ENCODE data around the gene TENT4B. TPM values are rescaled to one million over a fixed set of nuclear protein-coding genes. Genes with fewer than 3 reads are reported as not detected.
A peak's percentile ranks its signal among the peaks of the same experiment; 100 is the strongest.

TENT4B gene
- total RNA-seq, 1 donor from 2014 or later = 16.6 TPM

GRCh38 chr16:50253514-50253910, 100.4 kb downstream of the TENT4B start:
- DNase-seq = no peak
- Mint-ChIP-seq H3K4me1 (peaks cover 3% of the 10 kb centered on the region), H3K27me3 (peaks cover 20% of the 10 kb centered on the region), H3K4me3 (no peak overlapping the region), H3K36me3 (ENCODE audit: low read depth) (no peaks in the 10 kb centered on the region), H3K9me3 (no peaks in the 10 kb centered on the region), H3K27ac (no peak overlapping the region)
- intact Hi-C loops (cut with micrococcal nuclease) = no loop called here

GRCh38 chr16:50254072-50254471, 101.0 kb downstream of the TENT4B start:
- Mint-ChIP-seq H3K27me3 (peaks cover 23% of the 10 kb centered on the region), H3K4me1 (peaks cover 3% of the 10 kb centered on the region), H3K27ac (no peak overlapping the region), H3K4me3 (no peak overlapping the region), H3K36me3 (ENCODE audit: low read depth) (no peaks in the 10 kb centered on the region), H3K9me3 (no peaks in the 10 kb centered on the region)
- no peak for DNase-seq
- intact Hi-C loops (cut with micrococcal nuclease) = no loop called here

GRCh38 chr16:50255538-50255937, 102.4 kb downstream of the TENT4B start:
- H3K4me3 Mint-ChIP-seq = no peak overlapping the region
- DNase-seq = no peak
- H3K4me1 Mint-ChIP-seq = peaks cover 6% of the 10 kb centered on the region
- intact Hi-C loops (cut with micrococcal nuclease) = no loop called here
- H3K36me3 Mint-ChIP-seq (ENCODE audit: low read depth) = peaks cover 3% of the 10 kb centered on the region
- peaks cover 33% of the 10 kb centered on the region for H3K27me3 Mint-ChIP-seq
- no peaks in the 10 kb centered on the region for H3K9me3 Mint-ChIP-seq
- H3K27ac Mint-ChIP-seq = no peak overlapping the region

GRCh38 chr16:50256604-50257003, 103.5 kb downstream of the TENT4B start:
- peaks cover 3% of the 10 kb centered on the region for H3K4me1 Mint-ChIP-seq

GRCh38 chr16:50257876-50258275, 104.8 kb downstream of the TENT4B start:
- H3K36me3 Mint-ChIP-seq (ENCODE audit: low read depth) = peaks cover 3% of the 10 kb centered on the region
- DNase-seq = no peak
- no peaks in the 10 kb centered on the region for H3K9me3 Mint-ChIP-seq
- H3K27me3 Mint-ChIP-seq = peaks cover 37% of the 10 kb centered on the region
- H3K27ac Mint-ChIP-seq = no peak overlapping the region
- H3K4me3 Mint-ChIP-seq = no peak overlapping the region
- intact Hi-C loops (cut with micrococcal nuclease) = no loop called here
- H3K4me1 Mint-ChIP-seq = peaks cover 3% of the 10 kb centered on the region

More at GRCh38 chr16:50256604-50257003, 103.5 kb downstream of the TENT4B start:
- no peak for DNase-seq
- Mint-ChIP-seq H3K27me3 (peaks cover 37% of the 10 kb centered on the region), H3K27ac (no peak overlapping the region), H3K4me3 (no peak overlapping the region), H3K36me3 (ENCODE audit: low read depth) (peaks cover 3% of the 10 kb centered on the region), H3K9me3 (no peaks in the 10 kb centered on the region)
- intact Hi-C loops (cut with micrococcal nuclease) = no loop called here

- Mint-ChIP-seq H3K36me3 (ENCODE audit: low read depth) (peaks cover 3% of the 10 kb centered on the region), H3K27ac (no peak overlapping the region), H3K9me3 (no peaks in the 10 kb centered on the region), H3K27me3 (peaks cover 28% of the 10 kb centered on the region), H3K4me3 (no peak overlapping the region), H3K4me1 (peaks cover 16% of the 10 kb centered on the region)
- no peak for DNase-seq
- intact Hi-C loops (cut with micrococcal nuclease) = loop anchor here (5.0 kb wide), 1 partner anchor 408 kb away; no protein-coding TSS in a partner anchor
These were observed 106.5 kb downstream of the TENT4B start for GRCh38 chr16:50259334-50260205.

- intact Hi-C loops (cut with micrococcal nuclease) = loop anchor here (5.0 kb wide), 1 partner anchor 407 kb away; no protein-coding TSS in a partner anchor
- H3K4me3 Mint-ChIP-seq = no peak overlapping the region
- peaks cover 3% of the 10 kb centered on the region for H3K36me3 Mint-ChIP-seq (ENCODE audit: low read depth)
- DNase-seq = no peak
- H3K9me3 Mint-ChIP-seq = no peaks in the 10 kb centered on the region
- no peak overlapping the region for H3K27ac Mint-ChIP-seq
- H3K27me3 Mint-ChIP-seq = peaks cover 26% of the 10 kb centered on the region
- H3K4me1 Mint-ChIP-seq = peaks cover 25% of the 10 kb centered on the region
These were observed 107.4 kb downstream of the TENT4B start for GRCh38 chr16:50260206-50261159.

GRCh38 chr16:50261160-50261706, 108.1 kb downstream of the TENT4B start:
- Mint-ChIP-seq H3K27ac (no peak overlapping the region), H3K9me3 (no peaks in the 10 kb centered on the region), H3K27me3 (peaks cover 21% of the 10 kb centered on the region), H3K36me3 (ENCODE audit: low read depth) (peaks cover 3% of the 10 kb centered on the region), H3K4me1 (peaks cover 29% of the 10 kb centered on the region), H3K4me3 (no peak overlapping the region)
- intact Hi-C loops (cut with micrococcal nuclease) = loop anchor here (5.0 kb wide), 1 partner anchor 406 kb away; no protein-coding TSS in a partner anchor
- no peak for DNase-seq

- Mint-ChIP-seq H3K4me3 (no peak overlapping the region), H3K4me1 (peaks cover 29% of the 10 kb centered on the region), H3K36me3 (ENCODE audit: low read depth) (peaks cover 4% of the 10 kb centered on the region), H3K27ac (no peak overlapping the region), H3K27me3 (peaks cover 19% of the 10 kb centered on the region), H3K9me3 (no peaks in the 10 kb centered on the region)
- intact Hi-C loops (cut with micrococcal nuclease) = loop anchor here (5.0 kb wide), 1 partner anchor 406 kb away; no protein-coding TSS in a partner anchor
- DNase-seq = no peak
These were observed 108.7 kb downstream of the TENT4B start for GRCh38 chr16:50261707-50262235.

- intact Hi-C loops (cut with micrococcal nuclease) = loop anchor here (5.0 kb wide), 1 partner anchor 404 kb away; no protein-coding TSS in a partner anchor
- DNase-seq = no peak
- H3K27me3 Mint-ChIP-seq = peaks cover 16% of the 10 kb centered on the region
- H3K36me3 Mint-ChIP-seq (ENCODE audit: low read depth) = peaks cover 7% of the 10 kb centered on the region
- H3K4me1 Mint-ChIP-seq = peaks cover 39% of the 10 kb centered on the region
- no peak overlapping the region for H3K4me3 Mint-ChIP-seq
- H3K27ac Mint-ChIP-seq = peak overlapping the region; percentile 77
- H3K9me3 Mint-ChIP-seq = no peaks in the 10 kb centered on the region
These were observed 110.2 kb downstream of the TENT4B start for GRCh38 chr16:50263060-50263909.

GRCh38 chr16:50263940-50264929, 111.1 kb downstream of the TENT4B start:
- Mint-ChIP-seq H3K4me3 (peak overlapping the region; percentile 40), H3K27ac (peak overlapping the region; percentile 77), H3K36me3 (ENCODE audit: low read depth) (peaks cover 13% of the 10 kb centered on the region), H3K9me3 (no peaks in the 10 kb centered on the region), H3K27me3 (peaks cover 14% of the 10 kb centered on the region), H3K4me1 (peaks cover 46% of the 10 kb centered on the region)
- no peak for DNase-seq
- intact Hi-C loops (cut with micrococcal nuclease) = loop anchor here (1.0 to 5.0 kb wide), 3 partner anchors 13 to 542 kb away; no protein-coding TSS in a partner anchor
